Neural cell (in vitro differentiated cells): ENCODE data around the gene SLC25A43. TPM values are rescaled to one million over a fixed set of nuclear protein-coding genes. Genes with fewer than 3 reads are reported as not detected.
"Not testable (repeated sequence)": the region's sequence is repeated elsewhere in the genome, so short reads cannot be mapped to it uniquely, and the experiment has no call there.

ENCODE experiments used
- H2AFZ ChIP-seq: fragments of 200-600, 300-800 bp; sonication (generic), shearing (Covaris generic); 2 replicates; pipeline ENCODE4 v1.6.0; 2014; ENCODE audit warnings: low read depth, mild to moderate bottlenecking, antibody characterized with exemption, low read length, moderate library complexity
- H3F3A ChIP-seq: fragments of 200-600 bp; shearing (Covaris generic); 2 replicates; pipeline ENCODE4 v1.6.1; 2016; ENCODE audit warnings: mild to moderate bottlenecking, moderate library complexity, mixed read lengths, antibody characterized with exemption, low read length; ENCODE audit not compliant: insufficient read depth, poor library complexity, severe bottlenecking
- H3K27ac ChIP-seq: fragments of 200-600, 300-800 bp; sonication (generic), shearing (Covaris generic); 2 replicates; pipeline ENCODE4 v1.5.1; 2014; ENCODE audit warnings: mild to moderate bottlenecking, low read length, moderate library complexity
- H3K27me3 ChIP-seq: fragments of 300-800, 200-600 bp; sonication (generic), shearing (Covaris generic); 2 replicates; pipeline ENCODE4 v1.6.0; 2014; ENCODE audit warnings: mild to moderate bottlenecking, low read depth, low read length, moderate library complexity; ENCODE audit not compliant: insufficient read depth
- H3K36me3 ChIP-seq: fragments of 300-800, 200-600 bp; sonication (generic), shearing (Covaris generic); 2 replicates; pipeline ENCODE4 v1.5.1; 2014; ENCODE audit warnings: mild to moderate bottlenecking, antibody characterized with exemption, low read length, moderate library complexity; ENCODE audit not compliant: insufficient read depth
- H3K4me2 ChIP-seq: fragments of 300-800, 200-600 bp; sonication (generic), shearing (Covaris generic); 2 replicates; pipeline ENCODE4 v1.6.0; 2014; ENCODE audit warnings: mild to moderate bottlenecking, low read length
- H3K4me3 ChIP-seq: fragments of 300-800, 200-600 bp; sonication (generic), shearing (Covaris generic); 2 replicates; pipeline ENCODE4 v1.5.1; 2014; ENCODE audit warnings: mild to moderate bottlenecking, low read length, moderate library complexity
- H3K79me2 ChIP-seq: fragments of 200-600 bp; shearing (Covaris generic); replicated peaks from 2 replicates; pipeline ENCODE4 v1.6.0; 2014; ENCODE audit warnings: mild to moderate bottlenecking, low read length, moderate library complexity; ENCODE audit not compliant: insufficient read depth
- H3K9ac ChIP-seq: fragments of 300-800, 200-600 bp; sonication (generic), shearing (Covaris generic); 2 replicates; pipeline ENCODE4 v1.6.1; 2016; ENCODE audit warnings: mild to moderate bottlenecking, low read length, mixed read lengths
- H3K9me2 ChIP-seq: fragments of 200-600 bp; shearing (Covaris generic); 2 replicates; pipeline ENCODE4 v1.6.1; 2016; ENCODE audit warnings: mild to moderate bottlenecking, low read length, mixed read lengths; ENCODE audit not compliant: insufficient read depth
- H3K9me3 ChIP-seq: fragments of 200-600, 300-800 bp; sonication (generic), shearing (Covaris generic); 2 replicates; pipeline ENCODE4 v1.6.1; 2016; ENCODE audit warnings: mild to moderate bottlenecking, mixed run types, low read length, moderate library complexity, mixed read lengths
- H4K20me1 ChIP-seq: fragments of 200-600 bp; shearing (Covaris generic); 2 replicates; pipeline ENCODE4 v1.6.1; 2016; ENCODE audit warnings: mild to moderate bottlenecking, mixed run types; ENCODE audit not compliant: insufficient read depth
- EP300 ChIP-seq: fragments of 450-650 bp; conservative IDR thresholded peaks from 2 replicates; pipeline ENCODE4 v1.6.1; 2014; ENCODE audit warnings: antibody characterized with exemption, mild to moderate bottlenecking, moderate library complexity; ENCODE audit not compliant: poor library complexity, severe bottlenecking
- EZH2 ChIP-seq: fragments of 200-600, 300-800 bp; shearing (Covaris generic), sonication (generic); IDR thresholded peaks from 2 replicates; pipeline ENCODE4 v1.6.1; 2014; ENCODE audit warnings: antibody characterized with exemption, low read length, borderline replicate concordance, mild to moderate bottlenecking; ENCODE audit not compliant: insufficient read depth, poor library complexity, severe bottlenecking
- MXI1 ChIP-seq: fragments of 450-650 bp; conservative IDR thresholded peaks from 2 replicates; pipeline ENCODE4 v1.6.1; 2014; ENCODE audit warnings: antibody characterized with exemption, mild to moderate bottlenecking; ENCODE audit not compliant: poor library complexity, severe bottlenecking
- POLR2AphosphoS5 ChIP-seq: IDR thresholded peaks from 2 replicates; pipeline ENCODE4 v1.6.1; 2012
- RAD21 ChIP-seq: fragments of 450-650 bp; conservative IDR thresholded peaks from 2 replicates; pipeline ENCODE4 v1.6.1; 2014; ENCODE audit warnings: antibody characterized with exemption, mild to moderate bottlenecking, moderate library complexity
- REST ChIP-seq: IDR thresholded peaks from 2 replicates; pipeline ENCODE4 v1.6.1; 2012; ENCODE audit warnings: borderline replicate concordance
- SMC3 ChIP-seq: fragments of 450-650 bp; conservative IDR thresholded peaks from 2 replicates; pipeline ENCODE4 v1.6.1; 2014; ENCODE audit warnings: antibody characterized with exemption, mild to moderate bottlenecking, moderate library complexity; ENCODE audit not compliant: poor library complexity
- TAF1 ChIP-seq: IDR thresholded peaks from 2 replicates; pipeline ENCODE4 v1.6.1; 2012; ENCODE audit warnings: low read depth
- polyA plus RNA-seq: library from polyadenylated mRNA; depleted of rRNA; stranded (reverse); fragments of >200 nt; gene quantifications from 2 replicates; pipeline ENCODE4 v1.2.3, GENCODE V29; 2014
- TF ChIP-seq, protein P1 (sequence below): fragments of 450-650 bp; IDR thresholded peaks from 2 replicates; pipeline ENCODE4 v1.5.1; 2014; ENCODE audit warnings: antibody characterized with exemption, mild to moderate bottlenecking, moderate library complexity; ENCODE audit not compliant: poor library complexity, severe bottlenecking

SLC25A43 gene
- polyA plus RNA-seq, 1 donor from 2014 or later, result not detected

GRCh38 chrX:119429471-119429870, 30.3 kb downstream of the SLC25A43 start:
- no peak overlapping the region for H2AFZ ChIP-seq
- H3K27ac ChIP-seq, result no peak overlapping the region
- H3K9me2 ChIP-seq, result no peaks in the 10 kb centered on the region
- H3K4me2 ChIP-seq, result no peak overlapping the region
- no peaks in the 10 kb centered on the region for H3K9me3 ChIP-seq
- no peak overlapping the region for H3K9ac ChIP-seq
- no peaks in the 10 kb centered on the region for H3F3A ChIP-seq
- no peaks in the 10 kb centered on the region for H3K27me3 ChIP-seq
- no peak overlapping the region for H3K4me3 ChIP-seq
- H3K36me3 ChIP-seq, result no peaks in the 10 kb centered on the region
- no peak for TF ChIP-seq TAF1
- H4K20me1 ChIP-seq, result no peaks in the 10 kb centered on the region
- no peaks in the 10 kb centered on the region for H3K79me2 ChIP-seq

DNA sequence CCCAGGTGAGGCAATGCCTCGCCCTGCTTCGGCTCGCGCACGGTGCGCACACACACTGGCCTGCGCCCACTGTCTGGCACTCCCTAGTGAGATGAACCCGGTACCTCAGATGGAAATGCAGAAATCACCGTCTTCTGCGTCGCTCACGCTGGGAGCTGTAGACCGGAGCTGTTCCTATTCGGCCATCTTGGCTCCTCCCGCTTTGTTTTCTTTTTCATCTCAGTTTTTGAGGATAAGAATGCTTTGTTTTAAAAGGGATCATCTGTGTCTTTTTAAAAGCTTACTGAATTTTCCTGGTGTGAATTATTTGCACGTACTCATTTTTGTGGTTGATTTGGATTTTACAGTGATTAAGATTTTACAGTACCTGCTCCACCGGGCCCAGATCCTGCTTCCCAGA, 42.2 kb downstream of the SLC25A43 start:
- H3K36me3 ChIP-seq, H2AFZ ChIP-seq, H3K9me2 ChIP-seq, H3K4me2 ChIP-seq, H3F3A ChIP-seq, H3K9ac ChIP-seq, H3K27ac ChIP-seq, H4K20me1 ChIP-seq, H3K79me2 ChIP-seq, H3K4me3 ChIP-seq, H3K27me3 ChIP-seq, H3K9me3 ChIP-seq: not testable (repeated sequence)

GRCh38 chrX:119442286-119442685, 43.1 kb downstream of the SLC25A43 start:
- Histone ChIP-seq H3K4me2 (no peak overlapping the region), H3K9me3 (no peaks in the 10 kb centered on the region), H3K4me3 (no peak overlapping the region), H4K20me1 (no peaks in the 10 kb centered on the region), H3K9ac (no peak overlapping the region), H3K27me3 (no peaks in the 10 kb centered on the region), H3K27ac (no peak overlapping the region), H3K79me2 (no peaks in the 10 kb centered on the region), H3K36me3 (no peaks in the 10 kb centered on the region), H3K9me2 (no peaks in the 10 kb centered on the region), H2AFZ (no peak overlapping the region), H3F3A (no peaks in the 10 kb centered on the region)
- TF ChIP-seq EZH2 (no peak), MXI1 (no peak), EP300 (no peak), REST (no peak), POLR2AphosphoS5 (no peak), SMC3 (no peak), RAD21 (no peak), TAF1 (no peak)
- TF ChIP-seq, protein P1, sequence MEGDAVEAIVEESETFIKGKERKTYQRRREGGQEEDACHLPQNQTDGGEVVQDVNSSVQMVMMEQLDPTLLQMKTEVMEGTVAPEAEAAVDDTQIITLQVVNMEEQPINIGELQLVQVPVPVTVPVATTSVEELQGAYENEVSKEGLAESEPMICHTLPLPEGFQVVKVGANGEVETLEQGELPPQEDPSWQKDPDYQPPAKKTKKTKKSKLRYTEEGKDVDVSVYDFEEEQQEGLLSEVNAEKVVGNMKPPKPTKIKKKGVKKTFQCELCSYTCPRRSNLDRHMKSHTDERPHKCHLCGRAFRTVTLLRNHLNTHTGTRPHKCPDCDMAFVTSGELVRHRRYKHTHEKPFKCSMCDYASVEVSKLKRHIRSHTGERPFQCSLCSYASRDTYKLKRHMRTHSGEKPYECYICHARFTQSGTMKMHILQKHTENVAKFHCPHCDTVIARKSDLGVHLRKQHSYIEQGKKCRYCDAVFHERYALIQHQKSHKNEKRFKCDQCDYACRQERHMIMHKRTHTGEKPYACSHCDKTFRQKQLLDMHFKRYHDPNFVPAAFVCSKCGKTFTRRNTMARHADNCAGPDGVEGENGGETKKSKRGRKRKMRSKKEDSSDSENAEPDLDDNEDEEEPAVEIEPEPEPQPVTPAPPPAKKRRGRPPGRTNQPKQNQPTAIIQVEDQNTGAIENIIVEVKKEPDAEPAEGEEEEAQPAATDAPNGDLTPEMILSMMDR, result no peak
